Chondrocyte (in vitro differentiated cells): ENCODE results near the gene AP3B2. TPM values are rescaled to one million over a fixed set of nuclear protein-coding genes. Genes with fewer than 3 reads are reported as not detected.

Experiments used
- DNase-seq: peaks from one replicate; pipeline ENCODE4 v3.0.0; 2021; ENCODE audit warnings: mixed read lengths, low spot score
- H3K27ac Mint-ChIP-seq: one replicate; pipeline ENCODE4 v1.8.0; 2021; ENCODE audit warnings: mild to moderate bottlenecking, moderate library complexity, mixed read lengths; ENCODE audit not compliant: unreplicated experiment
- H3K27me3 Mint-ChIP-seq: 2 replicates; pipeline ENCODE4 v1.8.0; 2021; ENCODE audit warnings: low read depth, mixed read lengths
- H3K36me3 Mint-ChIP-seq: 2 replicates; pipeline ENCODE4 v1.8.0; 2021; ENCODE audit warnings: low read depth, mixed read lengths
- H3K4me1 Mint-ChIP-seq: 2 replicates; pipeline ENCODE4 v1.8.0; 2021; ENCODE audit warnings: low read depth, mild to moderate bottlenecking, mixed read lengths
- H3K4me3 Mint-ChIP-seq: one replicate; pipeline ENCODE4 v1.8.0; 2021; ENCODE audit warnings: mild to moderate bottlenecking, moderate library complexity, mixed read lengths; ENCODE audit not compliant: unreplicated experiment
- H3K9me3 Mint-ChIP-seq: 2 replicates; pipeline ENCODE4 v1.8.0; 2021; ENCODE audit warnings: low read depth, mixed read lengths
- CTCF ChIP-seq: fragments of 200-600 bp; sonication (generic); IDR thresholded peaks from 2 replicates; pipeline ENCODE4 v1.5.0; 2021; ENCODE audit warnings: antibody characterized with exemption, mild to moderate bottlenecking, moderate library complexity
- total RNA-seq: library from RNA; stranded (reverse); gene quantifications from 3 replicates; pipeline ENCODE4 v1.2.1, GENCODE V29; 2021

The AP3B2 gene
- total RNA-seq, 1 donor from 2014 or later = 0.80 TPM

- TF ChIP-seq CTCF = no peak
- Mint-ChIP-seq H3K27me3 (peaks cover 42% of the 10 kb centered on the region), H3K4me1 (peaks cover 9% of the 10 kb centered on the region), H3K9me3 (no peaks in the 10 kb centered on the region), H3K4me3 (no peak overlapping the region), H3K27ac (no peak overlapping the region), H3K36me3 (no peaks in the 10 kb centered on the region)
- no peak for DNase-seq
Measured at GRCh38 chr15:82650046-82650670, 59.5 kb downstream of the AP3B2 start.

GRCh38 chr15:82649226-82649999, 60.3 kb downstream of the AP3B2 start:
- Mint-ChIP-seq H3K27me3 (peaks cover 43% of the 10 kb centered on the region), H3K4me1 (peaks cover 9% of the 10 kb centered on the region), H3K36me3 (no peaks in the 10 kb centered on the region), H3K9me3 (no peaks in the 10 kb centered on the region), H3K27ac (no peak overlapping the region), H3K4me3 (no peak overlapping the region)
- DNase-seq = no peak
- no peak for TF ChIP-seq CTCF

GRCh38 chr15:82648257-82649103, 61.2 kb downstream of the AP3B2 start:
- Mint-ChIP-seq H3K4me3 (peak overlapping the region; percentile 56), H3K27me3 (peaks cover 43% of the 10 kb centered on the region), H3K27ac (no peak overlapping the region), H3K4me1 (peaks cover 9% of the 10 kb centered on the region), H3K36me3 (no peaks in the 10 kb centered on the region), H3K9me3 (no peaks in the 10 kb centered on the region)
- DNase-seq = no peak
- TF ChIP-seq CTCF = no peak

- TF ChIP-seq CTCF = no peak
- Mint-ChIP-seq H3K27me3 (peaks cover 46% of the 10 kb centered on the region), H3K36me3 (no peaks in the 10 kb centered on the region), H3K9me3 (no peaks in the 10 kb centered on the region), H3K27ac (no peak overlapping the region), H3K4me3 (peak overlapping the region; percentile 56), H3K4me1 (peaks cover 9% of the 10 kb centered on the region)
- DNase-seq = no peak
Measured at GRCh38 chr15:82647835-82648256, 61.8 kb downstream of the AP3B2 start.
